Nephron progenitor cell (in vitro differentiated cells): ENCODE results near the gene PRR4.

Experiments
- DNase-seq: peaks from one replicate; pipeline ENCODE4 v3.0.0; 2021
- H3K27ac Mint-ChIP-seq: 2 replicates; pipeline ENCODE4 v1.8.0; 2021; ENCODE audit warnings: mild to moderate bottlenecking, moderate library complexity, mixed read lengths
- H3K27me3 Mint-ChIP-seq: 2 replicates; pipeline ENCODE4 v1.8.0; 2021; ENCODE audit warnings: mild to moderate bottlenecking, low read depth, mixed read lengths; ENCODE audit not compliant: poor library complexity
- H3K36me3 Mint-ChIP-seq: 2 replicates; pipeline ENCODE4 v1.8.0; 2021; ENCODE audit warnings: low read depth, mixed read lengths
- H3K4me1 Mint-ChIP-seq: 2 replicates; pipeline ENCODE4 v1.8.0; 2021; ENCODE audit warnings: mixed read lengths
- H3K4me3 Mint-ChIP-seq: 2 replicates; pipeline ENCODE4 v1.8.0; 2021; ENCODE audit warnings: mild to moderate bottlenecking, moderate library complexity, mixed read lengths
- H3K9me3 Mint-ChIP-seq: 2 replicates; pipeline ENCODE4 v1.8.0; 2021; ENCODE audit warnings: mild to moderate bottlenecking, moderate library complexity, mixed read lengths
- CTCF ChIP-seq: fragments of 200-600 bp; sonication (generic); IDR thresholded peaks from 2 replicates; pipeline ENCODE4 v1.5.0; 2021; ENCODE audit warnings: antibody characterized with exemption

Gene PRR4

GRCh38 chr12:10811883-10812536, 37.3 kb downstream of the PRR4 start:
- no peak for DNase-seq
- TF ChIP-seq CTCF: no peak
- H3K36me3 Mint-ChIP-seq: no peaks in the 10 kb centered on the region
- peaks cover 6% of the 10 kb centered on the region for H3K4me1 Mint-ChIP-seq
- no peaks in the 10 kb centered on the region for H3K9me3 Mint-ChIP-seq
- no peaks in the 10 kb centered on the region for H3K27me3 Mint-ChIP-seq
- H3K27ac Mint-ChIP-seq: no peak overlapping the region
- no peak overlapping the region for H3K4me3 Mint-ChIP-seq

- Mint-ChIP-seq H3K36me3 (no peaks in the 10 kb centered on the region), H3K9me3 (no peaks in the 10 kb centered on the region), H3K4me1 (peaks cover 6% of the 10 kb centered on the region), H3K4me3 (no peak within 1 kb of the TSS), H3K27ac (no peak within 1 kb of the TSS), H3K27me3 (no peaks in the 10 kb centered on the region)
- no peak for TF ChIP-seq CTCF
- DNase-seq: no peak
These were observed 39.2 kb downstream of the PRR4 start, which contains the start of gene TAS2R9 for GRCh38 chr12:10810068-10810467. Gene TAS2R9 (minus strand): TSS chr12:10810168. CDS start chr12:10810075, 93 bp downstream.

- H3K4me1 Mint-ChIP-seq: peaks cover 6% of the 10 kb centered on the region
- DNase-seq: no peak
- H3K4me3 Mint-ChIP-seq: no peak within 1 kb of the TSS
- H3K27ac Mint-ChIP-seq: no peak within 1 kb of the TSS
- H3K27me3 Mint-ChIP-seq: no peaks in the 10 kb centered on the region
- no peaks in the 10 kb centered on the region for H3K36me3 Mint-ChIP-seq
- no peaks in the 10 kb centered on the region for H3K9me3 Mint-ChIP-seq
- no peak for TF ChIP-seq CTCF
These were observed 42.1 kb downstream of the PRR4 start, which contains the start of gene TAS2R8 for GRCh38 chr12:10807186-10807585. Gene TAS2R8 (minus strand): TSS chr12:10807286. CDS start chr12:10806980, 306 bp downstream.

GRCh38 chr12:10802587-10802986, 46.7 kb downstream of the PRR4 start, which contains the start of gene TAS2R7:
Gene TAS2R7 (minus strand): TSS chr12:10802627. CDS start chr12:10802570, 57 bp downstream.
- Mint-ChIP-seq H3K4me3 (no peak within 1 kb of the TSS), H3K9me3 (no peaks in the 10 kb centered on the region), H3K27ac (no peak within 1 kb of the TSS), H3K36me3 (no peaks in the 10 kb centered on the region), H3K27me3 (no peaks in the 10 kb centered on the region), H3K4me1 (peaks cover 5% of the 10 kb centered on the region)
- no peak for TF ChIP-seq CTCF
- no peak for DNase-seq

GRCh38 chr12:10801741-10802140, 47.5 kb downstream of the PRR4 start:
- no peaks in the 10 kb centered on the region for H3K27me3 Mint-ChIP-seq
- no peaks in the 10 kb centered on the region for H3K36me3 Mint-ChIP-seq
- no peak for DNase-seq
- TF ChIP-seq CTCF: no peak
- no peaks in the 10 kb centered on the region for H3K9me3 Mint-ChIP-seq
- no peak overlapping the region for H3K27ac Mint-ChIP-seq
- H3K4me1 Mint-ChIP-seq: peaks cover 5% of the 10 kb centered on the region
- no peak overlapping the region for H3K4me3 Mint-ChIP-seq
